ENCODE measurements around the gene DOCK10.

Gene DOCK10

GRCh38 chr2:225042800-225043167 is 516 bp upstream of the DOCK10 start:
- H3K4me3 ChIP-seq (replicated peaks in 1 of 2; ENCODE audit: low read depth in 2 of 2, low read length in 2 of 2), result peak overlapping the region; percentile 23 to 77
- DNase-seq (ENCODE audit: low read depth in 2 of 2), result peak in 1 of 2 donors; percentile 25
- TF ChIP-seq, protein P1, sequence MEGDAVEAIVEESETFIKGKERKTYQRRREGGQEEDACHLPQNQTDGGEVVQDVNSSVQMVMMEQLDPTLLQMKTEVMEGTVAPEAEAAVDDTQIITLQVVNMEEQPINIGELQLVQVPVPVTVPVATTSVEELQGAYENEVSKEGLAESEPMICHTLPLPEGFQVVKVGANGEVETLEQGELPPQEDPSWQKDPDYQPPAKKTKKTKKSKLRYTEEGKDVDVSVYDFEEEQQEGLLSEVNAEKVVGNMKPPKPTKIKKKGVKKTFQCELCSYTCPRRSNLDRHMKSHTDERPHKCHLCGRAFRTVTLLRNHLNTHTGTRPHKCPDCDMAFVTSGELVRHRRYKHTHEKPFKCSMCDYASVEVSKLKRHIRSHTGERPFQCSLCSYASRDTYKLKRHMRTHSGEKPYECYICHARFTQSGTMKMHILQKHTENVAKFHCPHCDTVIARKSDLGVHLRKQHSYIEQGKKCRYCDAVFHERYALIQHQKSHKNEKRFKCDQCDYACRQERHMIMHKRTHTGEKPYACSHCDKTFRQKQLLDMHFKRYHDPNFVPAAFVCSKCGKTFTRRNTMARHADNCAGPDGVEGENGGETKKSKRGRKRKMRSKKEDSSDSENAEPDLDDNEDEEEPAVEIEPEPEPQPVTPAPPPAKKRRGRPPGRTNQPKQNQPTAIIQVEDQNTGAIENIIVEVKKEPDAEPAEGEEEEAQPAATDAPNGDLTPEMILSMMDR (IDR thresholded peaks at IDR 0.05; ENCODE audit: low read depth, low read length), result no peak

GRCh38 chr2:225041207-225041850 is 939 bp downstream of the DOCK10 start:
- peak; percentile 57 to 67 for DNase-seq (ENCODE audit: low read depth in 2 of 2)
- H3K4me3 ChIP-seq (replicated peaks in 1 of 2; ENCODE audit: low read depth in 2 of 2, low read length in 2 of 2), result peak overlapping the region; percentile 68 to 77
- TF ChIP-seq, protein P1 (IDR thresholded peaks at IDR 0.05; ENCODE audit: low read depth, low read length), result no peak

GRCh38 chr2:225040856-225041206 is 1.4 kb downstream of the DOCK10 start:
- DNase-seq (ENCODE audit: low read depth in 2 of 2), result peak in 1 of 2 donors; percentile 37
- TF ChIP-seq, protein P1 (IDR thresholded peaks at IDR 0.05; ENCODE audit: low read depth, low read length), result no peak
- H3K4me3 ChIP-seq (replicated peaks in 1 of 2; ENCODE audit: low read depth in 2 of 2, low read length in 2 of 2), result peak overlapping the region; percentile 68 to 77

DNA sequence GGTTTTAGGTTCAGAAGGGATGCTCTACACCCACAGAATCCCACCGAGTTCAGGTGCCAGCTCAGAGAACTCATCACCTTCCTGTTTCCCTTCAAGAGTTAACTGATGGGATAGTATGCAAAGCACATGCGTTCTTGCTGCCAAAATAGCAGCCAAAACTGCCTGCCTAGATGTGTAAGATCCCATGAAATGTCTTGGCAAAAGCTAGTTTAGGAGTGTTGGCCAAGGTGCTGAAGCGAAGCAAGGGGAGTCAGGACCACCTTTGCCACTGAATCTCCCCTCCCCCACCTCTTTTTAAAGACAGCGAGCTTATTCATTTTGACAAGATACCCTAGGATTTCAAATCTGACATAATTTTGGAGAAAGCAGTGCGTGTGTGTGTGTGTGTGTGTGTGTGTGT is 2.1 kb downstream of the DOCK10 start:
- TF ChIP-seq, protein P1 (IDR thresholded peaks at IDR 0.05; ENCODE audit: low read depth, low read length), result no peak
- peak overlapping the region in 1 of 2 donors; percentile 77 for H3K4me3 ChIP-seq (replicated peaks in 1 of 2; ENCODE audit: low read depth in 2 of 2, low read length in 2 of 2)
- DNase-seq (ENCODE audit: low read depth in 2 of 2), result peak; percentile 14 to 30

DNA sequence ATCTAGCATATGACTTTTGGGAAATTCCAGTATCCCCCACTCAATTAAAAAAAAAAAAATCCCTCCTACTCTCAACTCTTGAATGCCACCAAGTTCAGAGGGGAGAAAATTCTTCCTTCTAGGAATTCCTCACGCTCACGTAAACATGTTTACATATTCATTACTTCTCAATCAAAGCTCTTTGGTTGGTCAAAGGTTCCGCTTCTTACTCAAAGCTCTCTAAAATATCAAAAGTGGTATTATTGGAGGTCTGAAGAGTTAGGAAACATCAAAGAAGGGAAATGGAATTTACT is 4.1 kb downstream of the DOCK10 start:
- DNase-seq (ENCODE audit: low read depth in 2 of 2), result no peak
- TF ChIP-seq, protein P1 (IDR thresholded peaks at IDR 0.05; ENCODE audit: low read depth, low read length), result no peak
- no peak overlapping the region for H3K4me3 ChIP-seq (replicated peaks in 1 of 2; ENCODE audit: low read depth in 2 of 2, low read length in 2 of 2)

DNA sequence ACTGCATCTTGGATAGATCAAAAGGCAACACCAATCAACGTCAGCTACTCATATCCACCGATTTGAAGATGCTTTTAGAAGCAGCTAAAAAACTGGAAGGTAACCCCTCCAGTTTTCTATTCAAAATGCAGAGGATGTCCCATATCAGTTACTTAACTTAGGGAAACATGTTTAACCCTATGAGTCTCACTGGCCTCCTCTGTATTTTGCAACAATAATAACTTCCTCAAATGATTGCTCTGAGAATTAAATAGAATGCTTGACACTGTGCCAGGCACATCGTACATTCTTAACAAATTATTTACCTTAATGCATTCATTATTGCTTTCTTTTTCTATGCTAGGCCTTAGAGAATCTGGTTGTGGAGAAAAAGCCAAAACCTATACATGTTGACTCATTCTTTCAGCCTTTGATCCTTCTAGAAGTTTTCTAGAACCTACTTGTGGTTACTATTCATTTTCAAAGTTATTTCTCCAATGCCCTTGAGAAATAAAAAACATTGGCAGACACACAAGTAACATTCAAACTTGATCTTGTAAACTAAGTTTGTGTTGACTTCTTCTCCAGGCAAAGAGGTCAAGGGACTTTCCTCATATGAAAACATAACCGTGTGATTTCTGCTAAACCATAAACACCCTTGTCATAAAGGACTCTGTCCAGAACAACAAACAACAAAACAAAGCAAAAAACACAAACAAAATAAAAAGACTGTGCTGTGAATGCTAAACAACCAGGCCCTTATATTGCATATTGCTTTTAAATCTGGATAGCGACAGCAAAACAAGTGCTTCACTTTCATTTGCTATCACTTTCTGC is 4.6 kb downstream of the DOCK10 start:
- peak; percentile 28 to 60 for DNase-seq (ENCODE audit: low read depth in 2 of 2)
- H3K4me3 ChIP-seq (replicated peaks in 1 of 2; ENCODE audit: low read depth in 2 of 2, low read length in 2 of 2), result no peak overlapping the region
- TF ChIP-seq, protein P1 (IDR thresholded peaks at IDR 0.05; ENCODE audit: low read depth, low read length), result no peak

All from cardiac fibroblast (primary cell).